SIG-M5 (cell line): Measurements from ENCODE around the gene FRMD6.

Experiments
- DNase-seq: peaks from one replicate; lab custom pipeline; 2025; lab: John Stamatoyannopoulos, UW

FRMD6 gene

DNA sequence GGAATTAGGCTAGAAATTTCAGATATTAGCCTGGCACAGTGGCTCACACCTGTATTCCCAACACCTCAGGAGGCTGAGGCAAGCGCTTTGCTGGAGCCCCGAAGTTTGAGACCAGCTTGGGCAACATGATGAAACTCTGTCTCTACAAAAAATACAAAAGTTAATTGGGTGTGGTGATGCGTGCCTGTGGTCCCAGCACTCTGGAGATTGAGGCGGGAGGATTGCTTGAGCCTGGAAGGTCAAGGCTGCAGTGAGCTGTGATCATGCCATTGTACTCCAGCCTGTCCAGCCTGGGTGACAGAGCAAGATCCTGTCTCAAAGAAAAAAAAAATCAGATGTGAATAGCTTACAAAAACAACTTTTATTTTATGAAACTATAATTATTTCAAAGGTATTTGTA lies 15.1 kb downstream of the FRMD6 start:
- no peak for DNase-seq

DNA sequence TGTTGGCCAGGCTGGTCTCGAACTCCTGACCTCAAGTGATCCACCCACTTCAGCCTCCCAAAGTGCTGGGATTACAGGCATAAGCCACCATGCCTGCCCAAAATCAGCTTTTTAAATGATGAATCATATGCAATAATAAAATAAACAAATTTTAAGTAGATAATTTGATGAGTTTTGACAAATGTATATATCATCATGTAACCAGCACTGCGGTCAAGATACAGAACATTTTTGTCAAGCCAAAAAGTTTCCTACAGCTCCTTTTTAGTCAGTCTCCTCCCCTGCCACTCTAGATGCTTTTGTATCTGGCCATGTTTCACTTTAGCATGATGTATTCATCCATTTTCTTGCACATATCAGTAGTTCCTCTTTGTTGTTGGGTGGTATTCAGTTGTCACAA lies 17.2 kb downstream of the FRMD6 start:
- DNase-seq: no peak

DNA sequence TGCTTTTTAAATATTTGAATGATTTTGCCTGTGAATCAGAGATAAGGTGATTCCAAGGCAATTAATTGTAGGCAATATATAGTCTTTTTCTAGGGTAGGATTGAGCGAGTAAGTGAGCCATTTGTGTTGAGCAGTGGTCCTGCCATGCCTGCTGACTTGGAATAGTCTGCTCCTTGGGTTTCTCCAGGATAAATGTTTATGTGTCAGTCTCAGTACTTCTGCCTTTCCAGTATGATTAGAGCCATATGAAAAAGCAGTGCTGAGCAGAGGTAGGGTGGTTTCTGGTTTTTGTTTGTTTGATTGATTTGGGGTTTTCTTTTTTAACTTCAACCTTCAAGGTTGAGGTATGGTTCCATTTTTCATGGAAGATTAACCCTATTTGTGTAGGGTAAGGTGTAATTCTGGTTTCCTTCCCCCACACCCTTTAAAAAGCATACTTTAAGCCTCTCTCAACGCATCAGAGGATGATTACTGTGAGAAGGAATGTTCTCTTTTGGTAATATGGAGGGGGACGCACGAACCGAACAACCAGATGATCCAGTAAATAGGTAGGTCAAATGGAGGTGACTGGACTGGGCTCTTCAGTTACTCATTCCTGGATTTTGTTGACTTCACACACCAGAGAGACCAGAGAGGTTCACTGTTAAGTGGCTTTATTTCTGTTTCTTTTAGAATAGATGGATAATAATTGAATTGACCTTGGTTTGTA lies 22.7 kb downstream of the FRMD6 start:
- no peak for DNase-seq

DNA sequence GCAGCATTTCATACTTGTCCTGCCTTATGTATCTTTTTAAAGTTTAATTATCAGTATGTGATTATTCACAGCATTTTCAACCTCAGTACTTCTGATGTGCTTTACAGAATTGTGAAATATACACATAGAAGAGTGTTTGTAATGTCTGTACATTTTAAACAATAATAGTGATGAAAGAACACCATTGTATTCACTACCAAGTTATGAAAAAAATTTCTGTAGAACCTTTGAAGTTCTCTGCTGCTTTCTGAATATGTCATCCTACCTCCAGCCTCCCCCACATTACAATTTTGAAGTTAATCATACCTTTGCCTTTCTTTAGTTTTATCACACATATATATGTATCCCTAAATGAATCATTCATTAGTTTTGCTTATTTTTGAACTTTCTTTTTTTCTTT lies 24.8 kb downstream of the FRMD6 start:
- DNase-seq: no peak

DNA sequence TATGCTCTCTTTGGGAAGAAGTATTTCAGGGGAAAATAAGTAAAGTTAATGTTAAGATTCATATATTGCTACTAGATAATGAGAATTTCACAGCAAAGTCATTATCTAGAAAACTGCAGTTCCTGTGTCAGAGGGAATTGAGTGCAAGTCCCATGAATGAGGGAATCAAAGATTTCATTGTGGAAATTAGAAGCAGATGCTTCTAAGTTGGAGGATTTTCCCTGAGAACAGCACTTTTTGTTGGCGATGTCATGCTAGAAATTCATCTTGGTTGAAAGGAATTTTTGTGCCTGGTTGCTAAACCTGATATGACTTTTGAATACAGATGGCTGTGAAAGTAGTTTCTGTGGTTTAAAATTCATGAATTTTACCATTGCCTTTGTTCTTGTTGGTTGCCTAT lies 25.6 kb downstream of the FRMD6 start:
- no peak for DNase-seq

DNA sequence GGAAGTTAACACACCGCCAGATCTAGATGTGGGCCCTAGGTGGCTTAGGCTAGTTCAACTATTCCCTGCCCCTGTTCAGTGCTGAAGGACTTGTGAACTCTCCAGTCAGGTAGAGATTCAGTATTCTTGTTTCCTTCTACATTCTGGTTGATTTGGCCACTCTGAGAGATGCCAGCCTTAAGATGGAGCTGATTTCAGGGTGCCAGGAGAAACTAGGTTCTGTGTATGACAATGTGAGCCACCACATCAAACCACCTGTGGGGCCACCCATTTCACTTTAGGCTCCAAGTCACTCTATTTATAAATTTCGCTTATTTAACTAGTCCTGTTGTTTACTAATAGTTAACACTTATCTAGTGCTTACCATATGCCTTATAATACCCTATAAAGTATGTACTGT lies 26.0 kb downstream of the FRMD6 start:
- DNase-seq: no peak

DNA sequence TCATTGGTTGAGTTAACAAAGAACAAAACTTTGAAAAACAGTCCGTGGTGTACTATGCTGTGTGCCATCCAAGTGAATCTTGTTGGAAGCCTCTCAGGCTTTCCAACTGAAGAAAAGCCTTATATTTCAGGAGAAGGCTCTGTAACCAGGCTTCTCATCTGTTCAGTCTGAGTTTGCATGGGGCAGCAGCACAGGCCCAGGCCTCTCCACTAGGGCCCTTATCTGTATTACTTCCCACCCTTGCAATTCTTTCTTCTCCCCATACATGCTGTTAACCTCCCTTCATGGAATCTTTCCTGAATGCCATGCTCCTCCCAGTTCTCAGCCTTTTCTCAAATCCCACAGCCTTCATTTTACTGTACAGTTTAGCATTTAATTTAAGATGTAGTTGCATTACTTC lies 28.3 kb downstream of the FRMD6 start:
- DNase-seq: no peak

DNA sequence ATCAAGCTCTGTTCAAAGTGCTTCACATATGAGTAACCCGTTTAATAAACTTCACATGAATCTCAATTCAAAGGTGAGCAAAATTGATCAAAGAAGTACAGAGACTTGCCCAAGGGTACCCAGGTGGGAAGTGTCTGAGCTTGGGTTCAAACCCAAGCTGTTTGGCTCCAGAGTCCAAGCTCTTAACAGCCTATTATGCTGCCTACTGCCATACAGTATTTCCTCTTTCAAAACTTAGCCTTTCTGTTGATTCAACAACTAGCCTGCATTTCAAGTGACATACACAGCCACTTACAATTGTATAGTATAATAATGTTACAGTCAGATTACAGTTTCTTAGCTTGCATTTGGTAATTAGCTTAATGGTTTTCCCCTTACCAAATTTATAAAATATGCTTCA lies 29.7 kb downstream of the FRMD6 start:
- no peak for DNase-seq

DNA sequence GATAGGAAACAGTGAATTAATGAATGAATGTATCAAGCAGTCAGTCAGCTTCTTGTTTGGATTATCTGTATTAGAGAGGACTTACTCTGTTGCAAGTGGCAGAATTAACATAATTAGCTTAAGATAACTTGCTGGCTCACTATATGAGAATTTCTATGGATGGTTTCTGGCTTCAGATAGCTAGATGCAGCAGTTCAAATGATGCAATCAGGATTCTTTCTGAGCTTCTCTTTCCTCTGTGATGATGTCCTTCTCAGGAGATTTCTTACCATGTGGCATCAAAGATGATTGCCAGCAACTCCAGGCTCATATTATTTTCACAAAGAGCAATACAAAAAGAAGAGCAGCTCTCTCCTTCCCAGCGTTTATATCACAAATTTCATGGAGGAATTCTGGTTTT lies 30.7 kb downstream of the FRMD6 start:
- DNase-seq: no peak

DNA sequence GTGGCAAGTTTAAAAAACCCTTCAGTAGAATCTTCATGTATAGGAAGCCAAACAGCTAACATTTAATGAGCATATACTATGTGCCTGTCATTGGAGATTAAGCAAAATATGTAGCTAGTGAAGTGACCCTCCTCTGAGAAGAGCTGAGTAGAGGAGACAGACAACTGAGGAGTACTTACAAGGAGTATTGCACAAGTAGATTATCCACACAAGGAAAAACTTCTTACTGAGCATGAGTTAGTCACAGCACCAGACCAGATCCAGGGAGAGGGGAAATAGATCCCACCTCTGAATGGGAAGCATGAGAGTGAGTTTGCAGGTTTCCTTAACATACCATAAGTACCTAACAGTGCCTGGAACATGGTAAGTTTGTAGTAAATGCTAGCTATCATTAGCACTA lies 33.0 kb downstream of the FRMD6 start:
- no peak for DNase-seq

DNA sequence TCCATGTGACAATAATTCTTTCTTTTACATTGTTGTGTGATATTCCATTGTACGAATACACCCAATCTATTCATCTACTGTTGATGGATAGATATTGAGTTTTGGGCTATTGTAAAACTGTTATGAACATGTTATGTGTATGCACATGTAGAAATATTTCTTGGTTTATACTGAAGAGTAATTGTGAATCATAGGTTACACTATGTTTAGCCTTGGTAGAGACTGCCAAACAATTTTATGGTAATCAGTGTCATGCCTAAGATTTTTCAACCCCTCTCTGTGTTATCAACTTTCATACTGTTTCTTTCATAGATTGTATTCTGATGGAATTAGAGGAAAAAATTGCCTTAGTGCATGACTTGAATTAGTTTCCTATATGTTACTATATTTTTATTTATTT lies 39.5 kb downstream of the FRMD6 start:
- no peak for DNase-seq

DNA sequence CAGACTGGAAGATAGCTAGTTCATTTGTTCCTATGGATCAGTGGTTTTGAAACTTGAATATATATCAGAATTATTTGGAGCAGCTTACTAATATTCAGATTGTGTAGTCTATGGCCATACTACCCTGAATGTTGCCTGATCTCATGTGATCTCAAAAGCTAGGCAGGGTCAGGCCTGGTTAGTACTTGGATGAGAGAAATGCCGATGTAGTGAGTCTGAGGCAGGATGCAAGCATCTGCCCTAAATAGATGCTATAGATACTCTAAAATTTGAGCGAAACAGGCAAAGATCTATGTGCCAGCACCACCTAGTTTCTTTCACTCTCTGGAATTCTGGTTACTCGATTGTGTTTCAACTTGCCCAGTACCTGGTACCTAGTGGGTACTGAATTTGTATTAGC lies 40.9 kb downstream of the FRMD6 start:
- DNase-seq: no peak

DNA sequence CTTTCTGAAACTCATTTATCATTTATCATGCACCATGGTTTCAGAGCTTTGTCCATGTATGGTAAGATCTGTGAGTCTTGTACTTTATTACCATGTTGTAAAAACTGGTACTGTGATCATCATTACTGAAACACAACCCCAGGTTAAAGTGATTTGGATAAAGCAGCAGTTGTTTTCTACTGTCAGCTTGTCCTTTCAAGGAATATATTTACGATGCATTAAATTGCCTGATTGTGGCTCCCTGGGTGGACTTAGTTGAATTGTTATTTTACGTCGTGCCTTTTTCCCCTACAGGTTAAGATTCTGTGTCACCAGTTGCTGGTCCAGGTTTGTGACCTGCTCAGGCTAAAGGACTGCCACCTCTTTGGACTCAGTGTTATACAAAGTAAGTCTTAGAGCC lies 46.1 kb downstream of the FRMD6 start:
- no peak for DNase-seq

DNA sequence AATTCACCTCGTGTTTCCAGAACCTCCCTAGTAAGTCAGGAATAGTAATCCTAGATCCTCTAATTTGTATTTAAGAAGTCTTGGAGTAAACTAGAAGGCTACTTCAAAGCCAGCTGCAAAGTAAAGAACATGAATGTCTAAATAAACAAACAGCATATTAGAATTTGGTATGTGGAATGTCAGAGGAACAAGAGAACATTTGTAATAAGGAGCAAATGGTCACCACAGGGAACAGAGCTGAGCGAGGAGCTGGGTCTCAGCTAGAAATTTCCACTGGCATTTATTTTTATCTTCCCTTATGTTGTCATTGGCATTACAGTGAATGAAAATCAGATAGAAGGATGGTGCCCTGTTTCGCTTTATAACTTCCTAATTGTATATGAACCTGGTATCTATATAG lies 50.2 kb downstream of the FRMD6 start:
- DNase-seq: no peak

DNA sequence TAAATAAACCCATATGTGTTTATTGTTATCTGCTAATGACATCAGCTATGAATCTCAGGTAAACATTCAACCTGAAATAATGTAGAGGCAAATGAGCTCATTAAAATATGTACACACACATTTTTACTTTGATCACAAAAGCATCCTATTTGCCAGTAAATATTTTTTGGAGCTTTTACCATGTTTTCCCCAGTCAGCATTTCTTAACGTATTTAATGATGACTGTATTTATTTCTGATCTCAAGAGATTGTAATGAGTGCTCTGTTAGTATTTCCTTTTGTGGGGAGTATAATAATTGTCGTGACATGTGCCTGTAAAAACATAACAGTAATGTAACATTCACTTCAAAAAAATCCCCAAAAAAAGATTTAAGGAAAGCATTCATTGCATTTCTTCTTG lies 52.1 kb downstream of the FRMD6 start:
- no peak for DNase-seq

DNA sequence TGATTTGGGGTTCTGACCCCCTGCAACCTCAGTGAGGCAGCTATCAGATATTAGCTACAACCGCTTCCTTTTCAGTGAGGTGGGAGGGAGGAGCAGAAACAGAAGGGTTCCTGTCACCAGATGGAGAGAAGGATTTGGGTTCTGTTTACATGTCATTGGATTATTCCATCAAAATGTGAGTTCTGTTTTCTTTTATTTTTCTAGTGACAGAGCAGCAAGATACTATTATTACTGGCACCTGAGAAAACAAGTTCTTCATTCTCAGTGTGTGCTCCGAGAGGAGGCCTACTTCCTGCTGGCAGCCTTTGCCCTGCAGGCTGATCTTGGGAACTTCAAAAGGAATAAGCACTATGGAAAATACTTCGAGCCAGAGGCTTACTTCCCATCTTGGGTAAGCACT lies 52.8 kb downstream of the FRMD6 start:
- no peak for DNase-seq

DNA sequence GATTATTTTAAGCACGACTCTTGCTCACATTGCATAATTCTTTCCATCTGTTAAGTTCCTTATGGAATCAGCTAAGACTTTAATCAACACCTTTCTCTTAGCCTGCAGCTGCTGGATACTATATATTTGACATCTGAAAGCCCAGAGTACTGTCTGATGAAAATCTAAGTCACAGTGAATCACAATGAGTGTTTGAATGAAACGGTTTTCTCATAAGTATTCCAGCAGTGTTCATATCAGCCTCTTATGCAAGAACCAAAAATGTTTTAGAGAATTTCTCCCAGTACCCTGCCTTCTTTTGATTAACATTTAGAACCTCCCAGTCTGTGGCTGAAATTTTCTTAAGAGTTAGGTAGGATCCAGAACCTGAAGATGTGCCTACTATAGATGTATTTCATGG lies 55.6 kb downstream of the FRMD6 start:
- DNase-seq: no peak

DNA sequence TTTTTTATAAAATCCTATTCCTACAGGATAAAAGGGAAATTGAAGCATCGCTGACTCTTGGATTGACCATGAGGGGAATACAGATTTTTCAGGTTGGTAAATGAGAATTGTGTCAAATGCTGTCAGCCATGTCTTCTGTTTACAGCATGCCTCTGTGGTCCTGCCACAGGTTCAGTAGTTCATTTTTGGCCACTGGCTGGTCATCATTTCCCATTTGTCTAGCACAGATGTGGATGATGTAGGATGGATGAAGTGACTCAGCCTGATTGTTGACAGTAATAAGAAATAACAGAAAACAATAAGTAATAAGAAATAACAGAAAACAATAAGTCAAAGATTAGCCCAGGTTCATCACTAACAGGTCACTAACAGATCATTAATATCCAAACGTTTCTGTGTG lies 59.8 kb downstream of the FRMD6 start:
- no peak for DNase-seq

DNA sequence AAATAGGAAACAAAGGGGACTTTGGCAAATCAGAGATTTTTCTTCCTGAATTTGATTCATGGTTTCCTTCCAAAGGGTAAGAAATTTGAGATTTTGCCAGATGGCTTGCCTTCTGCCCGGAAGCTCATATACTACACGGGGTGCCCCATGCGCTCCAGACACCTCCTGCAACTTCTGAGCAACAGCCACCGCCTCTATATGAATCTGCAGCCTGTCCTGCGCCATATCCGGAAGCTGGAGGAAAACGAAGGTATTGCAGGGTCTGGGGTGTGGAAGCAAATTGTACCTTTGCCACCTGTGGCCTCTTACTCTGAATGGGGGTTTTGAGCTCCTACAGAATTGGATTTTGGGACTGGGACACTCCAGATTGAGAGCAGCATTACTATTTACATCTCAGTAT lies 63.5 kb downstream of the FRMD6 start:
- no peak for DNase-seq

DNA sequence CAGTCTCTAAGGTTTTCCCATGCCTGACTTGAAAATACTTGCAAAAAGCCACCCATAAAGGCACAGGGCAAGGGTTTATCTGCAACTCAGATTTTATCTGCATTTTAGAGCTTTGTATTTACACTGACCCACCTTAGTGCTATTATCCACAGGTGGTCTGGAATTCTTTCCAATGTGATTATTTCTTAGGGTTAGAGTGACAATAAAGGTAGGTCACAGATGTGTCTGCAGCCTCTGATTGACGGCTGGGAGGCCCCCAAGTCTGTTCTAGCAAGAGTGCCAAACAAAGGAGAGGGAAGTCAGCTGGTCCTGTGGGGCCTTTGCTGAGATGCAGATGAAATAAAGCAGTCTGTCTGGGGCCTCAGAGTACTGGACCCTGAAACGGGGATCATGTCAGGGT lies 64.0 kb downstream of the FRMD6 start:
- DNase-seq: no peak

DNA sequence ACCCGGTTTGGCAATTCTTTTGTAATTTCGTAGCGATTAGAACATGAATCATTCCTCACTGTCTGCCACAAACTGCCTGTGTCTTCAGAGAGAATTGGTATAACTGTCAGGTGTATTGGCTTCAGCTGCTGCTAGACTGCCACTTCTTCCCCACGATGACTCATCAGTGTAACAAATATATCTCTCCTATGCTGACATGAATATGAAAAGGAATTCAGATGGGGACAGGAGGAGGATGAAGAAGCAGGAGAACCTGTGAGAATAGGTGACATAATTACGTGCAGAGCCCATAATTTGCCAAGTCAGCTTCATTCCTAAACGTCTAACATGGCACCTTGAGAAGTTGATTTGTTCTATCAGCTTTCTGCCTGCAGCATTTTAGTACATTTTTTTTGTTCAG lies 64.9 kb downstream of the FRMD6 start:
- no peak for DNase-seq

DNA sequence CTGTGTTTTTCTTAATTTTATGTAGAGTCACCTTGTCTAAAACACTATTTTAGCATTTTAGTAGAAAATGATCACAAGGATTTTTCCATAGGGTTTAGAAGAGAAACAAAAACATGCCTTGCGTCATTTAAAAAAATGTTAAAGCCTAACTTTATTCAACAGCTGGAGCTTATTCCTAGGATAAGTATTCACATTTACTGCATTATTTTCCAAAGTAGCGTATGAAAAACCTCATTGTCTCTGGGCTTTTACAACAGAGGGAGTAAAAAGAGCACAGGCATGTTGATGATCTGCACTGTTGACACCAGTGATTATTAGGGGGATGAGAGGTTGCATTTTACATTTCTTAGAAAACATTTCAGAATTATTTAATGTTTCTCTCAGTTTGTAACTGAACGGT lies 66.1 kb downstream of the FRMD6 start:
- DNase-seq: no peak

DNA sequence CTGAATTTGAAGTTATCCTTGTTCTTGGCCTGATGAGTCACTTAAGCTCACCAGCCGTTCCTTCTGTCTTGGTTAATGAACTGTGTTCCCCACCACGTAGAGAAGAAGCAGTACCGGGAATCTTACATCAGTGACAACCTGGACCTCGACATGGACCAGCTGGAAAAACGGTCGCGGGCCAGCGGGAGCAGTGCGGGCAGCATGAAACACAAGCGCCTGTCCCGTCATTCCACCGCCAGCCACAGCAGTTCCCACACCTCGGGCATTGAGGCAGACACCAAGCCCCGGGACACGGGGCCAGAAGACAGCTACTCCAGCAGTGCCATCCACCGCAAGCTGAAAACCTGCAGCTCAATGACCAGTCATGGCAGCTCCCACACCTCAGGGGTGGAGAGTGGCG lies 68.2 kb downstream of the FRMD6 start:
- DNase-seq: no peak

DNA sequence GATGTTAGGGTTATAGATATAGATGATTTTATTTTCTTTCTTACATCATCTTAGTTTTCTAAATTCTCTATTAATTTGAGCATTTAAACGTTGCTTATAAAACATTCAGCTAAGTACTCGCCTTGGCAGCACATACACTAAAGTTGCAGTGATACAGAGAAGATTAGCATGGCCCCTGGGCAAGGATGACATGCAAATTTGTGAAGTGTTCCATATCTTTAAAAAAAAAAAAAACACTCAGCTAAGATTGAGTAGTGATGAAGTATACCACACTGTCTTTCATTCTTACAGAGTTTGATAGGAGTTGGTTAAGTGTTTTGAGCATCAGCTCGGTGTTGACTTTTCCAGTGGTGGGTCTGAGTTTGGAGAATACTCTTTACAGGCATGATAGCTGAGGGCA lies 72.3 kb downstream of the FRMD6 start:
- DNase-seq: no peak

DNA sequence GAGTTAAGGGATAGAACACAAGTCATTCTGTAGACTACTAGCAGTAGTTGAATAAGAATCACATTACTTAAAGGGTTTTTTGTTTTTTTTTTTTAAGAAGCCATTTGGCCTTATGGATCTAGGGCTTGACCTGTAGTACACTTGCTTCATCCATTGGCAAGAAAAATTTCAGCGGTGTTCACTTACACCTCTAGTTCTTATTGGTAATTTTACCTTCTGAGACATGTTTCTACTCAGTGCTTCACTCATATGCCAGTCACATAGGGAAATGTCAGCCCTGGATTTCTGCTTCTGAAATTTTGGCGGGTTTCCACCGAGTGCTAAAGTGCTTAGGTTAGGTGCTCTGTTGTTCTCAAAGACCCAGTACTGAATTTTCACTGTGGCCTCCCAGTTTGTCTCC lies 72.9 kb downstream of the FRMD6 start:
- DNase-seq: no peak
